ENCODE measurements around the gene ALDH1B1. TPM values are rescaled to one million over a fixed set of nuclear protein-coding genes. Genes with fewer than 3 reads are reported as not detected.

Gene ALDH1B1
- polyA plus RNA-seq, 1 donor (not counting 4 experiments of a cell fraction or from before 2014, with no cell fraction given), result 14.4 TPM

DNA sequence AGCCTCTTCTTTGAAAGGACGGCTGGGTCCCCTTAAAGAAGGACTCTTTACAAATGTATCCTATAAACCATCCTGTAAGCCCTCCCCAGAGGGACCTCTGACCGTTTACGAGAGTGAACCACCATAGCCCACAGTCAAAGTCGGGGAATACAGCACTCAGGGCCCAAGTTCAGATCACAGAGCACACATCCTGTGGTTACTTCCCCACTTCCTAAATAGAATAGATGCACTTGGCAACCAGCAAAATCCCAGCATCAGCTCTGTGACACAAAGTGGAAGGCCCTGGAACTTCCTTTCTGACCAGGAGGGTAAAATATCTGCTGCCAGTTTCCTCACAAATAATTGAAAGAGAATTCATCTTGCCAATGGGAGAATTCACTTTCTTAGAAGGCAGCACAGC is 38.6 kb downstream of the ALDH1B1 start:
- H2AFZ ChIP-seq (ENCODE audit: control insufficient read depth, low read length), result no peak overlapping the region
- no peak overlapping the region for H3K4me3 ChIP-seq (ENCODE audit: control insufficient read depth in 2 of 3, extremely low read depth in 1 of 3, insufficient read depth in 2 of 3, low read depth in 1 of 3, low read length in 3 of 3)
- no peaks in the 10 kb centered on the region for H3K9me3 ChIP-seq (ENCODE audit: control insufficient read depth, low read depth, low read length)
- H3K4me1 ChIP-seq (ENCODE audit: control insufficient read depth, extremely low read depth, insufficient read depth, low read length), result no peaks in the 10 kb centered on the region
- no peak overlapping the region for H3K9ac ChIP-seq (ENCODE audit: control insufficient read depth, extremely low read depth, insufficient read depth, low read length)
- H3K4me2 ChIP-seq (ENCODE audit: control insufficient read depth, extremely low read depth, insufficient read depth, low read depth, low read length), result no peak overlapping the region
- FAIRE-seq (no peak), DNase-seq (ENCODE audit: low read depth, low spot score) (no peak)
- H3K36me3 ChIP-seq (ENCODE audit: control insufficient read depth in 2 of 2, extremely low read depth in 1 of 2, insufficient read depth in 2 of 2, low read length in 2 of 2), result no peaks in the 10 kb centered on the region
- peaks cover 30% of the 10 kb centered on the region for H3K27me3 ChIP-seq (ENCODE audit: control insufficient read depth, extremely low read depth, insufficient read depth, low read length)
- dilution Hi-C loops (cut with MboI; ENCODE audit: extremely low pct_ligation_motif_present, low sequenced_read_pairs), result no loop called here
- TF ChIP-seq, protein P1, sequence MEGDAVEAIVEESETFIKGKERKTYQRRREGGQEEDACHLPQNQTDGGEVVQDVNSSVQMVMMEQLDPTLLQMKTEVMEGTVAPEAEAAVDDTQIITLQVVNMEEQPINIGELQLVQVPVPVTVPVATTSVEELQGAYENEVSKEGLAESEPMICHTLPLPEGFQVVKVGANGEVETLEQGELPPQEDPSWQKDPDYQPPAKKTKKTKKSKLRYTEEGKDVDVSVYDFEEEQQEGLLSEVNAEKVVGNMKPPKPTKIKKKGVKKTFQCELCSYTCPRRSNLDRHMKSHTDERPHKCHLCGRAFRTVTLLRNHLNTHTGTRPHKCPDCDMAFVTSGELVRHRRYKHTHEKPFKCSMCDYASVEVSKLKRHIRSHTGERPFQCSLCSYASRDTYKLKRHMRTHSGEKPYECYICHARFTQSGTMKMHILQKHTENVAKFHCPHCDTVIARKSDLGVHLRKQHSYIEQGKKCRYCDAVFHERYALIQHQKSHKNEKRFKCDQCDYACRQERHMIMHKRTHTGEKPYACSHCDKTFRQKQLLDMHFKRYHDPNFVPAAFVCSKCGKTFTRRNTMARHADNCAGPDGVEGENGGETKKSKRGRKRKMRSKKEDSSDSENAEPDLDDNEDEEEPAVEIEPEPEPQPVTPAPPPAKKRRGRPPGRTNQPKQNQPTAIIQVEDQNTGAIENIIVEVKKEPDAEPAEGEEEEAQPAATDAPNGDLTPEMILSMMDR (optimal IDR thresholded peaks at IDR 0.05 in 1 of 3, IDR thresholded peaks at IDR 0.05 in 1 of 3, conservative IDR thresholded peaks at IDR 0.05 in 1 of 3; ENCODE audit: extremely low read depth in 1 of 3, insufficient read depth in 2 of 3, low read length in 3 of 3), result no peak
- no peak for TF ChIP-seq EZH2 (IDR thresholded peaks at IDR 0.05; ENCODE audit: low read length)
- no peak overlapping the region for H3K27ac ChIP-seq (ENCODE audit: control insufficient read depth, insufficient read depth, low read length)
- no peaks in the 10 kb centered on the region for H3K9me1 ChIP-seq (ENCODE audit: control insufficient read depth, extremely low read depth, insufficient read depth, low read length)
- H4K20me1 ChIP-seq (ENCODE audit: control insufficient read depth, extremely low read depth, insufficient read depth, low read length), result peaks cover 3% of the 10 kb centered on the region
- H3K79me2 ChIP-seq (ENCODE audit: control insufficient read depth, insufficient read depth, low read length), result no peaks in the 10 kb centered on the region

DNA sequence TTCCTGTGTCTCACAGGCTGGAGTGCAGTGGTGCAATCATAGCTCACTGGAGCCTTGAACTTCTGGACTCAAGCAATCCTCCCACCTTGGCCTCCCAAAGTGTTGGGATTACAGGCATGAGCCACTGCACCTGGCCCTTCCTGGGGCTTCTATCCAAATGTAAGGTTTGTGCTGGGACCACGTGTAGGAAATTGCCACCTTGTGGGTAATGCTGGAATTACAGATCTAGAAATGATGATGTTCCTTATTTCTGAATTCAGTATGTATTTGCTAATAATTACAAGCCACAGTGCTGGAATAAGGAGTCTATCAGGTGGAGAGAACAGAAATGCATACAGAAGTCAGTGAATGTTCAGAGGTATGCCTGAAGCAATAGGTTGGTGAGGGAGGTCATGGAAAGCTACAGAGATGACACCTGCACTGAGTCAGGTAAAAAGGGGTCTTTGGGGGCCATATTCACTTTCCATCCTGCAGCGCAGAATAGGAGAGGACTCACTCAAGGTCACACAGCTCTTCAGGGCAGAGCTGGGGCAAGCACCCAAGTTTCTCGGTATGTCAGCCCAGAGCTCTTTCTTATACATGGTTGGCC is 40.5 kb downstream of the ALDH1B1 start:
- TF ChIP-seq, protein P1 (optimal IDR thresholded peaks at IDR 0.05 in 1 of 3, IDR thresholded peaks at IDR 0.05 in 1 of 3, conservative IDR thresholded peaks at IDR 0.05 in 1 of 3; ENCODE audit: extremely low read depth in 1 of 3, insufficient read depth in 2 of 3, low read length in 3 of 3), result peak; percentile 34 to 61 (median 39)
- no peak for TF ChIP-seq EZH2 (IDR thresholded peaks at IDR 0.05; ENCODE audit: low read length)
- Histone ChIP-seq H3K9ac (ENCODE audit: control insufficient read depth, extremely low read depth, insufficient read depth, low read length) (no peak overlapping the region), H4K20me1 (ENCODE audit: control insufficient read depth, extremely low read depth, insufficient read depth, low read length) (peaks cover 3% of the 10 kb centered on the region), H3K4me3 (ENCODE audit: control insufficient read depth in 2 of 3, extremely low read depth in 1 of 3, insufficient read depth in 2 of 3, low read depth in 1 of 3, low read length in 3 of 3) (no peak overlapping the region), H3K79me2 (ENCODE audit: control insufficient read depth, insufficient read depth, low read length) (no peaks in the 10 kb centered on the region), H3K9me3 (ENCODE audit: control insufficient read depth, low read depth, low read length) (no peaks in the 10 kb centered on the region), H3K4me1 (ENCODE audit: control insufficient read depth, extremely low read depth, insufficient read depth, low read length) (peaks cover 9% of the 10 kb centered on the region), H3K27ac (ENCODE audit: control insufficient read depth, insufficient read depth, low read length) (no peak overlapping the region), H3K27me3 (ENCODE audit: control insufficient read depth, extremely low read depth, insufficient read depth, low read length) (peaks cover 15% of the 10 kb centered on the region), H3K9me1 (ENCODE audit: control insufficient read depth, extremely low read depth, insufficient read depth, low read length) (no peaks in the 10 kb centered on the region), H3K4me2 (ENCODE audit: control insufficient read depth, extremely low read depth, insufficient read depth, low read depth, low read length) (no peak overlapping the region), H3K36me3 (ENCODE audit: control insufficient read depth in 2 of 2, extremely low read depth in 1 of 2, insufficient read depth in 2 of 2, low read length in 2 of 2) (no peaks in the 10 kb centered on the region), H2AFZ (ENCODE audit: control insufficient read depth, low read length) (no peak overlapping the region)
- peak; percentile 60 for FAIRE-seq
- dilution Hi-C loops (cut with MboI; ENCODE audit: extremely low pct_ligation_motif_present, low sequenced_read_pairs), result no loop called here
- no peak for DNase-seq (ENCODE audit: low read depth, low spot score)

Measured in keratinocyte (primary cell).